ENCODE measurements around the gene PHKG2.
"Not testable (repeated sequence)": the region's sequence is repeated elsewhere in the genome, so short reads cannot be mapped to it uniquely, and the experiment has no call there.

Gene PHKG2, protein sequence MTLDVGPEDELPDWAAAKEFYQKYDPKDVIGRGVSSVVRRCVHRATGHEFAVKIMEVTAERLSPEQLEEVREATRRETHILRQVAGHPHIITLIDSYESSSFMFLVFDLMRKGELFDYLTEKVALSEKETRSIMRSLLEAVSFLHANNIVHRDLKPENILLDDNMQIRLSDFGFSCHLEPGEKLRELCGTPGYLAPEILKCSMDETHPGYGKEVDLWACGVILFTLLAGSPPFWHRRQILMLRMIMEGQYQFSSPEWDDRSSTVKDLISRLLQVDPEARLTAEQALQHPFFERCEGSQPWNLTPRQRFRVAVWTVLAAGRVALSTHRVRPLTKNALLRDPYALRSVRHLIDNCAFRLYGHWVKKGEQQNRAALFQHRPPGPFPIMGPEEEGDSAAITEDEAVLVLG

DNA sequence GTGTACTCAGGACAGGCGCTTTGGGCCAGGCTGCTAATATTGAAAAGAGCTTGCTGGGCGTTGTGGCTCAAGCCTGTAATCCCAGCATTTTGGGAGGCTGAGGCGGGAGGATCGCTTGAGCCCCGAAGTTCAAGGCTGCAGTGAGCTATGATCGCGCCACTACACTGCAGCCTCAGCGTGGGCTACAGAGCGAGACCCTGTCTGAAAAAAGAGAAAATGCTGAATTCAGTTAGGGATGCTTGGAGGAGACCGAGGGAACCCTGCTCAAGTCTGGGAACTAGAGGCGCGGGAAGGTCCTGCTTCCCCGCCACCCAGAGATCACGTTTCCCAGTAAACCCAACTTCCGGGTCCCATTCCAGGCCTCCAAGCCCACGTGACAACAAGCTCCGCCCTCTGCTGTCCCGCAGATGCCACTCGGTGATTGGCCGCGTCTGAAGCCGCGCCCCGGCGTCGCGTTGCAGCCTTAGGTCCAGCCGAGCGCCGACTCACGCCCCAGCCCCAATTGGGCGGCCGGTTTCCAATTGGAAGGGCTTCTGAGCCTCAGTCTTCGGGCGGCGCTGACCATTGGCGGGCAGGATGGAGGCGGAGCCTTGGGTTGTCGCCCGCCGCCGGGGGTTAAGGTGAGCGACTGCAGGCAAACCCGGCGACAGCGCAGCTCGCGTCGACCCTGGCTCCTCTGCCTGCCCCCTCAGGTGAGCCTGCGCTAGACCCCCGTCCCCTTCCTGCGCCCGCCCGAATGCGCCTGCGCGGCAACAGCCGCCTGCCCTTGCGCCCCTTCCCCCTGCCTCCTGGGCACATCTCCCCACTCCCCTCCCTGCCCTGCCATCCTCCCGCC lies at the start of gene PHKG2:
PHKG2 (plus strand) TSS at position 627 of the 835 bp plus-strand sequence. CDS start 396 bp downstream, outside the sequence.
- DNase-seq (ENCODE audit: low read depth) = peak; percentile 99

DNA sequence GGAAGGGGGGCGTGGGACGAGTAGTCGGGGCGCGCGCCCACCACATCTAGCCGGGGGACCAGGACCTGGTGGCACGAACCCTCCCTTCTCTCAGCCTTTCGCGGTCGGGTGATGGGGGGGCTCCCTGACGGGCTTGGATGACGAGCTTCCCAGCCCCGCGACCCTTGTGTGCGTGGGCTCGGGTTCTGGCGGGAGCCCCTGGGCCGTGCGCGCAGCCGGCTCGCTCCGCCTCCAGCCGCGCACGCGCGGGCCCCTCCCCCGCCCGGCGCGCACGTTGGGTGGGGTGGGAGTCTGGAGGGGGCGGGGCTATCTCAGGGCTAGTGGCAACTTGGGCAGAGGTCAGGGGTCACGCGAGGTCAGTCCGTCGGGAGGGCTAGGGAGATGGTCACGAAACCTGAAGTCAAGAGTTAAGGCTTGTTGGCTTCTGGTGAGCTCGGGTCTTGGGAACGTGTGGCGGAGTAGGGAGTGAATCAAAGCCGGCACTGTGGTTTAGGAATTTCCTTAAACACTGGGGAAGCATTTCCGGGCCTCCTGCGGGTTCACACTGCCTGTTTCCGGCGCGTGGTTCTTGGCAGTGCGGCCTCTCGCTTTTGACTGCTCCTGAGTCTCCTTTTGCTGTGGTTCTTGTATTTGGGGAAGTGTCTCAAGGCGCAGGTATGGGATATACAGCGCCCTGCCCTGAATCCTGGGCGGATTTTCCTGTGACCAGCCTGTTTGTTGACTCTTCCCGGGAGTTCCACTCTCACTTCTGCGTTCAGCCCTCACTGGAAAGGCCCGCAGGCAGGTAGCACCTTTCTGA lies 49.2 kb upstream of the PHKG2 start, which contains the start of gene SRCAP:
SRCAP (plus strand) TSS at position 356 of the 799 bp plus-strand sequence. CDS start 1,654 bp downstream, outside the sequence.
- peak; percentile 63 for DNase-seq (ENCODE audit: low read depth)

DNA sequence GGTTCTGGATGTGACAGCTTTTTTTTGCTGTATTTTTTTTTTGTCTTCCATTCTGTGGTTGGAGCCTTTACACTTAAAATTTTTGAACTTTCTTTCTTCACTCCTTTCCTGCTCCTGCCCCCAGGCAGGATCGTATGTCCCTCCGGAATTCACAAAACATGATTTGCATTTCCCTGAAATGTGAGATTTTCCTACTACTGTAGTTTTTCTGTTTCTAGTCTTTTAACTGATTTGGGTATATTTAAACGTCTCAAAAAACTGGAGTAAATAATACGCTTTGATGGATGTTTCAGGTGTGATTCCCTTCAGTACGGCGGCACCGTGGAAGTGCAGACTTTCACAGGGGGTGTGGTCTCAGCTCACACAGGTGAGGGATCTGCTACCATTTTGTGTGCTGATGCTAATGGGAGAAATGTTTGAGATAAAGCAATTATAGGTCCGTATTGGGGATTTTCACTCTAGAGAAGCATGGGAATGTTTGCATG lies 48.6 kb upstream of the PHKG2 start:
- no peak for DNase-seq (ENCODE audit: low read depth)

DNA sequence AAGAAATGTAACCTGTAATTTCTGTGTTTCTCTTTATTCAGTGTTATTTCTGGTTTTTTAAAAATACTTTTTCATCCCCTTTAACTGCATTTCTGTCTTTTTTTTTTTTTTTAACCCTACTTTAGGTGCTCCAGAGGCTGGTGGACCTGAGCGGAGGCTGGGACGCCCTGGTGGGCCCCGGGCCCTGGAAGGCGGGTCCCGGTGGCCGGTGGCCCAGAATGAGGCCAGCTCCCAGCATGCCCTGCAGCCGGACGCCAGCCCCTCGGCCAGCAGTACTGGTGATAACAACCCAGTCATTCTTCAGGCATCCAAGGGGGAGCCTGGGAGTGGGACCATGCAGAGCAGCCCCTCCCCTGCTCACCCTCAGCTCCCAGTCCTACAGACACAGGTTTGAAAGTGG lies 47.7 kb upstream of the PHKG2 start:
- no peak for DNase-seq (ENCODE audit: low read depth)

DNA sequence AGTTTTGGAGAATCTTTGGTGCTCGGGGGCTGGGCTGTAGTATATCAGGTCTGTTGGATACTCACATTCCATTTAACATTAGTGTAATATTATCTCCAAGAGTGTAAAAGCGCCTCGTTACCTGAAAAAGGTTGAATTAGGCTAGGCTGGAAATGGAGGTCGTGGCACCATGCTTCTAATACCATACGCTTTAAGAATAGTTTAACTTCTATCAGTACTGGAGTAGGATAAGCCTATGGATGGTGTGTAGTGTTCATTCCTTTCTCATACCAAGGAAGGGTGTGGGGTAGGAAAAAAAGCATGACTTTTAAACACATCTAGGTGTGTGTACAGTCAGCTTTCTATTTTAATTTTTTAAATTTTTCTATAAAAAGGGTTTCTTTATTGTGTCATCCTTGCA lies 47.3 kb upstream of the PHKG2 start:
- DNase-seq (ENCODE audit: low read depth) = no peak

DNA sequence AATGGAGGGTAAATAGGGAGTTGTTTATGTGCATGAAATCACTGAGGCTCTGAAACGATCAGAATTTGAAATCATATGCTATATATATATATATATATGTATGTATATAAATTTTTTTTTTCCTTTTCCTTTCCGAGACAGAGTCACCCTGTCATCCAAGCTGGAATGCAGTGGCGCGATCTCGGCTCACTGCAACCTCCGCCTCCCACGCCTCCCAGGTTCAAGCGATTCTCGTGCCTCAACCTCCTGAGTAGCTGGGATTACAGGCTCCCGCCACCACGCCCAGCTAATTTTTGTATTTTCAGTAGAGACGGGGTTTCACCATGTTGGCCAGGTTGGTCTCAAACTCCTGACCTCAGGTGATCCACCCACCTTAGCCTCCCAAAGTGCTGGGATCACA lies 45.2 kb upstream of the PHKG2 start:
- not testable (repeated sequence) for DNase-seq (ENCODE audit: low read depth)

DNA sequence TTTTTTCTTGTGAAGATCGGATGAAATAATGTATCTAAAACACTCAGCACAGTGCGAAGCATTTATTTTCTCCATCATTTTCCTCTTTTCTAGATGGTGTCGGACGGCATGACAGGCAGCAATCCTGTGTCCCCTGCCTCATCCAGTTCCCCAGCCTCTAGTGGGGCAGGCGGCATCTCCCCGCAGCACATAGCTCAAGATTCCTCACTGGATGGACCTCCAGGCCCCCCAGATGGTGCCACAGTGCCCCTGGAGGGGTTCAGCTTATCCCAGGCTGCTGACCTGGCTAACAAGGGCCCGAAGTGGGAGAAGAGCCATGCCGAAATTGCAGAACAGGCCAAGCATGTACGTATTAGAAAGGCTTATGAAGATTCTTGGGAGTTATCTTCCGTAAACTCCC lies 44.3 kb upstream of the PHKG2 start:
- no peak for DNase-seq (ENCODE audit: low read depth)

DNA sequence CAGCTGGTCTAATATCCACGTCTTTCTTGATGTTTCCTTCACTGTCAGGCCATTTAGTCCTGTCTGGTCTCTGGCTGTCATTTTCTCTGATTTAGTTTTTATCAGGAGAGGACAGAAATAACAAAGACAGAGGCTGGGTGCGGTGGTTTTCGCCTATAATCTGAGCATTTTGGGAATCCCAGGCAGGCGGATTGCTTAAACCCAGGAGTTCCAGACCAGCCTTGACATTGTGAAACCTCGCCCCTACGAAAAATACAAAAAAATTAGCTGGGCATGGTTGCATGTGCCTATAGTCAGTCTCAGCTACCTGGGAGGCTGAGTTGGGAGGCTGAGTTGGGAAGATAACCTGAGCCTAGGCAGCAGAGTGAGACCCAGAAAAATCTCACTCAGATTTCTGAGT lies 42.2 kb upstream of the PHKG2 start:
- DNase-seq (ENCODE audit: low read depth) = no peak

DNA sequence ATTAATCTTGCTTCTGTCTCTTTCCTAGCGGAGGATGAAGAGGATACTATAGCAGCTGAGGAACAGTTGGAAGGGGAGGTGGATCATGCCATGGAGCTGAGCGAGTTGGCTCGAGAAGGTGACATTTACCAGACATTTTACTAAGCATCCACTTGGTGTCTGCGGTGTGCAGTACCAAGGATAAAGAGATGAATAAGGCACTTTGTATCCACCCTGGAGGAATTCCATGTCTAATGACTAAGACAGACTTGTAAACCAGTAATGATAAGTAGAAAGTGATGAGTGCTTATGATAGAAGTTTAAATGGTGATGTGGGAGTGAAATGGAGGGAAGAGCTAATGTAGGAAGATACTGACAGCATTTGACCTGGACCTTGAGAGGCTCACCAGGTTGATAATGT lies 37.3 kb upstream of the PHKG2 start:
- no peak for DNase-seq (ENCODE audit: low read depth)

DNA sequence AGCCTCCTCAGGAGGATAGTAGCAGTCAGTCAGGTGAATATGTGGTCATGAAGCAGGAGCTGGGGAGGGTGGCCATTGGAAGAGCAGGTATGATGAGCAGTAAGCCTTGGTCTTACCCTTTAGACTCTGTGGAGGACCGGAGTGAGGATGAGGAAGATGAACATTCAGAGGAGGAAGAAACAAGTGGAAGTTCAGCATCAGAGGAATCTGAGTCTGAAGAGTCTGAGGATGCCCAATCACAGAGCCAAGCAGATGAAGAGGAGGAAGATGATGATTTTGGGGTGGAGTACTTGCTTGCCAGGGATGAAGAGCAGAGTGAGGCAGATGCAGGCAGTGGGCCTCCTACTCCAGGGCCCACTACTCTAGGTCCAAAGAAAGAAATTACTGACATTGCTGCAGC lies 36.5 kb upstream of the PHKG2 start:
- DNase-seq (ENCODE audit: low read depth) = no peak

DNA sequence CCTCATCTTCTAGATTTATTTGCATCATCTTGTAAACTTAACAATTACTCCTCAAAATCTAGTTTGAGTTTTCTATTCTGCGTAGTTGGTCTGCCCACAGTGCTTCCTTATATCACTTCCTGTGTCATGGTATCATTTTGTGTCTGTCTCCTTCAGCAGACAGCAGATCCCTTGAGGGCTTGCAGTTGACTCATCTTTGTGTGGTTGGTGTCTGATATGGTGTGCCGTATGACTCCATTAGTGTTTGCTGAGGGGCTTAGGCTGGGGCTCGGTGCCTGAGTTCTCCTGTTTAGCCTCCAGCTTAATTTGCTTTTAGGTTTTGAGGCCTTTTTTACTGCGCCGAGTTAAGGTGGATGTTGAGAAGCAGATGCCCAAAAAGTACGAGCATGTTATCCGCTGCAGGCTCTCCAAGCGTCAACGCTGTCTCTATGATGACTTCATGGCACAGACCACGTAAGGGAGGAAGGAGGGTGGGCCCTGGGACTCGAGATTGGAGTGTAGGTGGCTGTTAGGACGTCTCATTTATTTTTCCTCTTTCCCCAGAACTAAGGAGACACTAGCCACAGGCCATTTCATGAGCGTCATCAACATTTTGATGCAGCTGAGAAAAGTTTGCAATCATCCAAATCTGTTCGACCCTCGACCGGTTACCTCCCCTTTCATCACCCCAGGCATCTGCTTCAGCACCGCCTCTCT lies 32.3 kb upstream of the PHKG2 start:
- no peak for DNase-seq (ENCODE audit: low read depth)

DNA sequence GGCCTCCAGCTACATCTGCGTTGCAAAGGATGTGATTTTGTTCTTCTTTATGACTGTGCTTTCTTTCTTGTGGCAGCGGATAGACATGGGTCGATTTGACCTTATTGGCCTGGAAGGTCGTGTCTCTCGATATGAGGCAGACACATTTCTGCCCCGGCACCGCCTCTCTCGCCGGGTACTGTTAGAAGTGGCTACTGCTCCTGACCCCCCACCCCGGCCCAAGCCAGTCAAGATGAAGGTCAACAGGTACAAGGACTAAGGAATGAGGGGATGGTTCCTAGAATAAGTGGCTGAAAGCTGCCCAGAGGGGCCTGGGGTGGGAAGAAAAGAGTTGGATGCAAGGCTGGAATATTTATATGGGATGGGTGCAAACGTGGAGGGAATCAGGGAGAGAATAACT lies 28.1 kb upstream of the PHKG2 start:
- DNase-seq (ENCODE audit: low read depth) = no peak

DNA sequence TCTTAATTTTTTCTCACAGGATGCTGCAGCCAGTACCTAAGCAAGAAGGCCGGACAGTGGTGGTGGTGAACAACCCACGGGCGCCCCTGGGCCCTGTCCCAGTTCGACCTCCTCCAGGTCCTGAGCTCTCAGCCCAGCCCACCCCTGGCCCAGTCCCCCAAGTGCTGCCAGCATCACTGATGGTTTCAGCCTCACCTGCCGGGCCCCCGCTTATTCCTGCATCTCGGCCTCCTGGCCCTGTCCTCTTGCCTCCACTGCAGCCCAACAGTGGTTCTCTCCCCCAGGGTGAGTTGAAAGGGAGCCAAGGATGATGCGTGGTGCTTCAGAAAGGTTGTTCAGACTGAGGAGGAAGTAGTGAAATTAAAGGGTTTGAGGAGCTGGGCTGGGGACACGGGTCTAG lies 27.5 kb upstream of the PHKG2 start:
- DNase-seq (ENCODE audit: low read depth) = no peak

DNA sequence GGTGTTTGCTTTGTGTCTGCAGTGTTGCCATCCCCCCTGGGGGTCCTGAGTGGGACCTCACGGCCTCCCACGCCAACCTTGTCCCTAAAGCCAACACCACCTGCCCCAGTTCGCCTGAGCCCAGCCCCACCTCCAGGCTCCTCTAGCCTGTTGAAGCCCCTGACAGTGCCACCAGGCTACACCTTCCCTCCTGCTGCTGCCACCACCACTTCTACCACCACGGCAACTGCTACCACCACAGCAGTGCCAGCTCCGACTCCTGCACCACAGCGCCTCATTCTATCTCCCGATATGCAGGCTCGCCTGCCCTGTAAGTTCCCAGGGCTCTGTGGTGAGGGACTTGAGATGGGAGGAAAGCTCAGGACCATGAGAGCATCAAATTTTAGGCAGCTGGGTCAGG lies 27.1 kb upstream of the PHKG2 start:
- no peak for DNase-seq (ENCODE audit: low read depth)

DNA sequence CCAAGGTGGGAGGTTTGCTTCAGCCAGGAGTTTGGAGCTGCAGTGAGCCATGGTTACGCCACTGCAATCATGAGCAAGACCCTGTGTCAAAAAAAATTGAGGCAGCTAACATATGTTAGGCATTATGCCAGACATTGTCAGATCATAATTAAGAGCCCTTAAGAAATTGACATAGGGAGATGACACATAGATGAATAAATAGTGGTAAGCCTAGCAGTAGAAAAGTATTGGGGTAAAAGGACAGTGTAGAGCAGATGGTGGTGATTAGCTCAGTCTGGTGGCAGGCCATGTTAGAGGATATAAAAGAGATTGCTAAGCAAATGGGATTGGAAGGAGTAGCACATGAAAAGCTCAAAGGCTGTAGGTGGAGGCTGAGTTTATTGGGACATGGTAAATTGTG lies 26.6 kb upstream of the PHKG2 start:
- DNase-seq (ENCODE audit: low read depth) = peak; percentile 62

DNA sequence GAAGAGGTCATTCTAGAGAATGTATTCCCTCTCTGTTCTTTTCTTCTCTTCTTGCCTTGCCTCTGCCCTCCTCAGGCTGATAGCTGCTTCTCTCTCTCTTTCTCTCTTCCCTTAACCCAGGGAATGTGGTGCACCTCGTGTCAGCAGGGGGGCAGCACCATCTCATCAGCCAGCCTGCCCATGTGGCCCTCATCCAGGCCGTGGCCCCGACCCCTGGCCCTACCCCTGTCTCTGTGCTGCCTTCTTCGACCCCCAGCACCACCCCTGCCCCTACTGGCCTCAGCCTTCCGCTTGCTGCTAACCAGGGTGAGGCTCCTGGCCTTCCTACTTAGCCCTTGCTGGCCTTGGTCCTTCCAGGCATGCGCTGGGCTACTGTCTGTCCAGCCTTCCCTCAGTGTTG lies 25.8 kb upstream of the PHKG2 start:
- no peak for DNase-seq (ENCODE audit: low read depth)

DNA sequence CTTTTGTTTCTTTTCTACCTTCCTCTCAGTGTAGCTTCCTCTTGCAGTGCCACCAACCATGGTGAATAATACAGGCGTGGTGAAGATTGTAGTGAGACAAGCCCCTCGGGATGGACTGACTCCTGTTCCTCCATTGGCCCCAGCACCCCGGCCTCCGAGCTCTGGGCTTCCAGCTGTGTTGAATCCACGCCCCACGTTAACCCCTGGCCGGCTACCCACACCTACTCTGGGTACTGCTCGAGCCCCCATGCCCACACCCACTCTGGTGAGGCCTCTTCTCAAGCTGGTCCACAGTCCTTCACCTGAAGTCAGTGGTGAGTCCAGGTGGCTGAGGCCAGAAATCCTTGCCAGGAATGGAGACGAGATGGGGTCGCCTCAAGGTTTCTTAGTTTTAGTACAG lies 25.3 kb upstream of the PHKG2 start:
- DNase-seq (ENCODE audit: low read depth) = no peak

DNA sequence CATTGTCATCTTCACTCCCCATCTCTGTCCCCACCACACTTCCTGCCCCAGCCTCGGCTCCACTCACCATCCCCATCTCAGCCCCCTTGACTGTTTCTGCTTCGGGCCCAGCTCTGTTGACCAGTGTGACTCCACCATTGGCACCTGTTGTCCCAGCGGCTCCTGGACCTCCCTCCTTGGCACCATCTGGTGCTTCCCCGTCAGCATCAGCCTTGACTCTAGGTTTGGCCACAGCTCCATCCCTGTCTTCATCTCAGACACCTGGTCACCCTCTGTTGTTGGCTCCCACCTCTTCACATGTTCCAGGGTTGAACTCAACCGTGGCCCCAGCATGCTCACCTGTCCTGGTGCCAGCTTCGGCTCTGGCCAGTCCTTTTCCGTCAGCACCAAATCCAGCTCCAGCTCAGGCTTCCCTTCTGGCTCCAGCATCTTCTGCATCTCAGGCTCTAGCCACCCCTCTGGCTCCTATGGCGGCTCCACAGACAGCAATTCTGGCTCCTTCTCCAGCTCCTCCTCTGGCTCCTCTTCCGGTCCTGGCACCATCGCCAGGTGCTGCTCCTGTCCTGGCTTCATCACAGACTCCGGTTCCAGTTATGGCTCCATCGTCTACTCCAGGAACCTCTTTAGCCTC lies 24.4 kb upstream of the PHKG2 start:
- DNase-seq (ENCODE audit: low read depth) = no peak

DNA sequence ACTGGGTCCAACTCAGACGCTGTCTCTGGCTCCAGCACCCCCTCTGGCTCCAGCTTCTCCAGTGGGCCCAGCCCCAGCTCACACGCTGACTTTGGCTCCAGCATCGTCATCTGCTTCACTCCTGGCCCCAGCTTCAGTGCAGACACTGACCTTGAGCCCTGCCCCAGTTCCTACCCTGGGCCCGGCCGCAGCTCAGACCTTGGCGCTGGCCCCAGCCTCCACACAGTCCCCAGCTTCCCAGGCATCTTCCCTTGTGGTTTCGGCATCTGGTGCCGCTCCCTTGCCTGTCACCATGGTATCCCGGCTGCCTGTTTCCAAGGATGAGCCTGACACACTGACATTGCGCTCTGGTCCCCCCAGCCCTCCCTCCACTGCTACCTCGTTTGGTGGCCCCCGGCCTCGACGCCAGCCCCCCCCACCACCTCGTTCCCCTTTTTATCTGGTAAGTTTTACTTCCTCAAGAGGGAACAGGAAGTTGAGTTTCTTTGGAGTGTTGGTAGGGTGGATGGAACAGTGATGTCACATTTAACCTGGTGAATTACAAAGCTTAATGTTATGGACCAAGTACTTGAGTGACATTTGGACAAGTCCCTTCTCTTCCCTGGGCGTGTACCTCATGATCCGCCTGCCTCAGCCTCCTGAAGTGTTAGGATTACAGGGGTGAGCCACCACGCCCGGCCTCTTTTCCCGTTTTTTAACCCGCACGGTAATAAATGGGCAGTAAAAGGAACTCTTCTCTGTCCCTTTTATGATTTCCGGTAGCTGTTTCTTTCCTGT lies 23.4 kb upstream of the PHKG2 start:
- DNase-seq (ENCODE audit: low read depth) = no peak

DNA sequence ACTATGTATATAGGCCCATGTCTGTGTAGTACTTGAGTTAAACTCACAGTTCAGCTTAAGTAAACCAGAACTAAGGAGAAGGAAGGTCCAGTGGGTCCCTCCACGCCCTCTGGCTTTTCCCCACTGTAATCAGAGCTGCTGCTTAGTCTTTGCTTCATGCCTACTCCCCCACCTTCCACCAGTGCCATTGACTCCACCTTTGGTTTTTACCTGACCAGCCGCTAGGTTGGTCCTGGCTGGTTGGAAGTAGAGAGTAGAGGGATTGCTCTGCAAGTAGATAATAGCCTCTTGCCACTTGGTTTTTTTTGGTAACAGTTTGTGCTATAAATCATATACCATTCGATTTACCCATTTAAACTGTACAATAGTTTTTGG lies 22.8 kb upstream of the PHKG2 start:
- no peak for DNase-seq (ENCODE audit: low read depth)

All from fibroblast of gingiva (primary cell).